DMS53 treated with DMSO at 0.1 percent for 48 hours (cell line): ENCODE measurements around the gene IRX6.

ENCODE experiments used
- DNase-seq: peaks from one replicate; lab custom pipeline; 2025; ENCODE audit not compliant: unreplicated experiment; lab: John Stamatoyannopoulos, UW

The IRX6 gene

GRCh38 chr16:55323637-55324271 lies at the start of gene IRX6:
Gene IRX6 (plus strand): TSS chr16:55324203. CDS start chr16:55325092, 889 bp downstream.
- DNase-seq, result no peak

- no peak for DNase-seq
Observed at GRCh38 chr16:55274391-55274790, 49.6 kb upstream of the IRX6 start.

- no peak for DNase-seq
Observed at GRCh38 chr16:55275167-55275566, 48.8 kb upstream of the IRX6 start.

GRCh38 chr16:55275869-55276268 lies 48.1 kb upstream of the IRX6 start:
- no peak for DNase-seq

- no peak for DNase-seq
Observed at GRCh38 chr16:55277536-55277935, 46.5 kb upstream of the IRX6 start.

- no peak for DNase-seq
Observed at GRCh38 chr16:55279598-55279997, 44.4 kb upstream of the IRX6 start.

- DNase-seq, result no peak
Observed at GRCh38 chr16:55280587-55280986, 43.4 kb upstream of the IRX6 start.

GRCh38 chr16:55282441-55282840 lies 41.6 kb upstream of the IRX6 start:
- no peak for DNase-seq

- no peak for DNase-seq
Observed at GRCh38 chr16:55283812-55284717, 39.9 kb upstream of the IRX6 start.

- DNase-seq, result no peak
Observed at GRCh38 chr16:55284718-55285099, 39.3 kb upstream of the IRX6 start.

GRCh38 chr16:55285586-55285985 lies 38.4 kb upstream of the IRX6 start:
- DNase-seq, result no peak

- no peak for DNase-seq
Observed at GRCh38 chr16:55289353-55289752, 34.6 kb upstream of the IRX6 start.

GRCh38 chr16:55291847-55292246 lies 32.2 kb upstream of the IRX6 start:
- DNase-seq, result no peak

GRCh38 chr16:55292491-55292890 lies 31.5 kb upstream of the IRX6 start:
- no peak for DNase-seq

- no peak for DNase-seq
Observed at GRCh38 chr16:55294129-55294528, 29.9 kb upstream of the IRX6 start.

GRCh38 chr16:55294931-55295342 lies 29.1 kb upstream of the IRX6 start:
- no peak for DNase-seq

GRCh38 chr16:55297062-55297909 lies 26.7 kb upstream of the IRX6 start:
- no peak for DNase-seq

- DNase-seq, result no peak
Observed at GRCh38 chr16:55297910-55298479, 26.0 kb upstream of the IRX6 start.

GRCh38 chr16:55301385-55302008 lies 22.5 kb upstream of the IRX6 start:
- DNase-seq, result no peak

- no peak for DNase-seq
Observed at GRCh38 chr16:55302635-55303034, 21.4 kb upstream of the IRX6 start.

- DNase-seq, result no peak
Observed at GRCh38 chr16:55308973-55309372, 15.0 kb upstream of the IRX6 start.
